HCT116 (cell line): Measurements from ENCODE around the gene ALDH6A1. TPM values are rescaled to one million over a fixed set of nuclear protein-coding genes. Genes with fewer than 3 reads are reported as not detected.

Experiments used
- total RNA-seq: library from RNA; stranded (reverse); gene quantifications from one replicate; pipeline ENCODE4 v1.2.1, GENCODE V29; 2021; ENCODE audit not compliant: unreplicated experiment

ALDH6A1 gene
- total RNA-seq, 1 experiment from 2014 or later = 15.6 TPM

Other genes starting within 250 kb of the ALDH6A1 start
- gene PTGR2, start 232.6 kb downstream of the ALDH6A1 start, total RNA-seq = 22.1 TPM
- gene ZNF410, start 197.6 kb downstream of the ALDH6A1 start, total RNA-seq = 37.6 TPM
- gene FAM161B, start 134.4 kb downstream of the ALDH6A1 start, total RNA-seq = 1.6 TPM
- 21.6 TPM for gene COQ6, start 134.2 kb downstream of the ALDH6A1 start, total RNA-seq
- 14.4 TPM for gene ENTPD5, start 65.2 kb downstream of the ALDH6A1 start, total RNA-seq
- gene BBOF1, start 65.1 kb downstream of the ALDH6A1 start, total RNA-seq = 4.0 TPM
- gene LIN52, start 503 bp upstream of the ALDH6A1 start, total RNA-seq = 9.6 TPM
- not detected for gene VSX2, start 155.0 kb upstream of the ALDH6A1 start, total RNA-seq
- gene ABCD4, start 218.5 kb upstream of the ALDH6A1 start, total RNA-seq = 45.3 TPM